ENCODE measurements around the gene RSPH9.
"Not testable (repeated sequence)": the region's sequence is repeated elsewhere in the genome, so short reads cannot be mapped to it uniquely, and the experiment has no call there.

Gene RSPH9

DNA sequence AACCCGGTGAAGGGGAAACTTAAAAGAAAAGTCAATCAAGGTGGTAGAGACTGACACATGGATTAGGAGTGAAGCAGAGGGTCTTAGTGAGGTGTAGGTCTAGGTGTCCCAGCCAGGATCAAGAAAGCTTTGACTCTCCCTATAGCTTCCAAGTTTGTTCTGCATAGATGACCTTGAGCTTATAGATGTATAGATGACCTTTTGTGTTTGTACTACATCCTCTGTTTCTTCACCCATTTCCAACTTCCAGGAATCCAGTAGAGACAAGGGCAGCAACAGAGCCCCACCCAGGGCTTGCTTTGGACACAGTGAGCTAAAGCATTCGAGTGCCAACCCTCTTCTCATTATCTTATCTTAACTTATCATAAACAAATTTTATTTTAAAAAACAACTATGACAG lies 44.6 kb downstream of the RSPH9 start:
- no peak for DNase-seq

DNA sequence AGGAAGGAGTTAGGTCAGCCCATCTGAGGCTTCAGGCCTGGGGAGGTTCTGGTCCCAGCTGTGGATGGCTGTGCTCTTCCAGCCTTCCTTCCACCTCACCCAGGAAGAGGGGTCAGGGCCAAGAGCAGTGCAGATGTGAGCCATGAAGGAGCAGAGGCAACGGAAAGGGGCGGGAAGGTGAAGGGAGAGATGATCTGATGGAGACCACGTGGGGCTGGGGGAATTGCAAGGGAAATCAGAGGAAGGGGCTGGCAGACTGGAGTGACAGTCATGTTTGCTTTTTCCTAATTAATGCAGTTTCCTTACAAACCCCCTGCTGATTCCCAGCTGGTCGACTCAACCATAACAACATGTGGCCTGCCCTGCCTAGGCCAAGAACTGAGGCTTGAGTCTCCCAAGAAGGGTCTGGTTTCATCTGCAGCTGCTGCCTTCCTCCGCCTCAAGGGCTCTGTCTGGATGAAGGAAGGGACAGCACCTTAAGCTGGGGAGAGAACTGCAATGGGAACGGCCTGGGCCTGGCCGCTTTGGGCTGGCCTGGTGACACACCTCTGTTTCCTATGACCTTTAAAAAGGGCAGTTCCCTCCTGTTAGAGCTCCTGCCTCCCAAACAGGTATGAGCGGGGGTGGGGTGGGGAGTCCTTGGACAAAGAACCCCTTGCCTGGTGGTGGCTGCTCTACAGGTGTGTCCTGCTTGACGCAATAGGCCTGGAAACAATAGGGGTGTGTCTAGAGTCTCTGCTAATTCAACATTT lies 50.6 kb downstream of the RSPH9 start:
- peak; percentile 90 for DNase-seq

DNA sequence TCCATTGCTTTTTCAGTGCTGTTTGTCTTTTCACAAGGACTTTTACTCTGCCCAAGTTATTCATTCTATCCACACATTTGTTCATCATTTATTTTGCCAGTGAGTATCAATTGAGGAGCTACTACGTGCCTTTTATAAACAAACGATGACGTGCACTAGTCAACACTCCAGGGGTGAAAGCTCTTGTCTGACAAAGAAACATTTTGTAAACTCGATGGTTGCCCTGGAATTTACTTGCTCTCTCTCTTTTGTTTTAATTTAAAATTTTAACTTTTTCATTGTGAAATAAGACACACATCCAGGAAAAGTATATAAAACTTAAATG lies 51.1 kb downstream of the RSPH9 start:
- no peak for DNase-seq

DNA sequence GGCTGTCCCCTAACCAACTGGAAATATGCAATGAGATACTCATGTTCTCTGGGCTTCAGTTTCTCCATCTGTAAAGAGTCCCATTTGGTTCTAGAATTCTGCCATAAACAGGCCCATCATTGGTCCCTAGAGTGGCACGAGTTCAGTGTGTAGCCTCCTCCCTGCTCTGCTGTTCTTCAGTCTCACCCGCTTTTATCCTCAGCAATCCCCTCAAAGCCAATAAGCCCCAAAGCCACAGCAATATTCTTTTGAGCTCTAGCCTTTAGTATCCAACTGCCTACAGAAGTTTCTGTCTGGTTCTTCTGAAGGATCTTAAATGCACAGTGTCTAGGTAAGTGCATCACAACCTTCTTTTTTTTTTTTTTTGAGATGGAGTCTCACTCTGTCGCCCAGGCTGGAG lies 52.6 kb downstream of the RSPH9 start:
- no peak for DNase-seq

DNA sequence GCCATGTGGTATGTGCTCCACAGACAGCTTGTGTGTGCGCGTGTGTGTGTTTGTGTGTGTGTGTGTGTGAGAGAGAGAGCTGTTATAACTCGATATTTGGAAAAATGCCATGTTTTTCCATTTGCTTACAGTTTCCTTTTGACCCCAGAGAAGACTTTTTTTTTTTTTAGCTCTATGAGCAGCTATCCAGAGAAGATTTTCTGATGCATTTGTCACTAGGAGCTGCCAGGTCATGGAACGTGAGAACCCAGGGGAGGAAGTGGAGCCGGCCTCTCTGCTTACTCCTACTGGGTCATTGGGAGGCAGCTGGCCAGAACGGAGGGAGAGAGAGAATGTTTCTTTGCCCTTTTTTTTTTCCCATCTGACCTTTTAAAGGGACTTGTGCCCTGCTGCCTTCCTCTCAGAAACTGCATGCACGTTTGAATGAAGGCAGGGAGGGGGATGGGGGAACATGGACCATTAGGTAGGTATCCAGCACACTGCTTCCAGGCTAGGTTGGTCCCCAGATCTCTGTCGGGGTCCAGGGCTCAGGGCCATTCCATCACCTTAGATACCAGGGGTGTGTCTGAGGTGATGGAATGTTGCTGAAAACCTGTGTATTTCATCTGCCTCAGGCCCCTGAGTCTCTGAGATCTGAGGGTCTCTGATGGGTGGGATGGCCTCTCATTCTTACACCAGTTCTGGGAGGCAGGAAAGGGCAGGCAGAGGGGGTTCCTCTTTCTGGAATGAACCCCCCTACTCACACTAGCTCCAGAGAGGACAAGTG lies 53.9 kb downstream of the RSPH9 start:
- DNase-seq, result no peak

DNA sequence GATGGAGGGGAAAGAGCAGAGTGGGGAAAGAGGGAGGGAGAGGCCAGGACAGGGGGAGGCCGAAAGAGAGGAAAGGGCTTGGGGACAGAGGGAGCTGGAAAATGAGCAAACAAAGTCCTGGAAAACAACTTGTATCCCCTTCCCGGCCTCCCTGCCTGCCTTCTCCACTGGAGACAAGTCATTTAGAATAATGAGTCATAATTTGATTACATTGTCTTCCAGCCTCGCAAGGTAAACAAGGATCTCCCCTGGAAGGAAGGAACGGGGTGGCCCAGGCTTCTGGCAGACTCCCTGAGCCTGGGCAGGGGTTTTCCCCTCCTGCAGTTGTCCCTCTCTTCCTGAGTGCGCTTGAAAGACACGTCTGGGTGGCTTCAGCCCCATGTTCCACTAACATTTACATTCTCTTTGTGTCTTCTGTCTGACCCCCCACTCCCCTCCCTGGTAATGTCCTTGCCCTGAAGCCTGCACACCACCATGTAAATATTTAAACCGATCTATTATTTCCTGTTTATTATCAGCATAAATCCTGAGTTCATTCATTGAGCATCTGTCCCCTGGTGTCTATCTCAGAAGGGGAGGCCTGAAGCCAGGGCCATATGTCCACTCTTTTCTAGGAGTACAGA lies 54.8 kb downstream of the RSPH9 start:
- DNase-seq, result peak; percentile 83

DNA sequence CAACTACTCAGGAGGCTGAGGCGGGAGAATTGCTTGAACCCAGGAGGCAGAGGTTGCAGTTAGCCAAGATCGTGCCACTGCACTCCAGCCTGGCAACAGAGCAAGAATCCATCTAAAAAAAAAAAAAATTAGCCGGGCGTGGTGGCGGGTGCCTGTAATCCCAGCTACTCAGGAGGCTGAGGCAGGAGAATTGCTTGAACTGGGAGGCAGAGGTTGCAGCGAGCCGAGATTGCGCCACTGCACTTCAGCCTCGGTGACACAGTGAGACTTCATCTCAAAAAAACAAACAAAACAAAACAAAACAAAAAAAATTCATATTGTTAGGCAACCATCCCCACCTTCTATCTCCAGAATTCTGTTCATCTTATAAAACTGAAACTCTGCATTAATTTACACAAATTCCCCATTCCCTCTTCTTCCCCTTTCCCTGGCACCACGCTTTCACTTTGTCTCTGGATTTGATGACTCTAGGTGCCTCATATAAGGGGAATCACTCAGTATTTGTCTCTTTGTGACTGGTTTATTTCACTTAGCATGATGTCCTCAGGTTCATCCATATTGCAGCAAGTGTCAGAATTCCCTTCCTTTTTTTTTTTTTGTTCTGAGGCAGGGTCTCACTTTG lies 56.2 kb downstream of the RSPH9 start:
- not testable (repeated sequence) for DNase-seq

DNA sequence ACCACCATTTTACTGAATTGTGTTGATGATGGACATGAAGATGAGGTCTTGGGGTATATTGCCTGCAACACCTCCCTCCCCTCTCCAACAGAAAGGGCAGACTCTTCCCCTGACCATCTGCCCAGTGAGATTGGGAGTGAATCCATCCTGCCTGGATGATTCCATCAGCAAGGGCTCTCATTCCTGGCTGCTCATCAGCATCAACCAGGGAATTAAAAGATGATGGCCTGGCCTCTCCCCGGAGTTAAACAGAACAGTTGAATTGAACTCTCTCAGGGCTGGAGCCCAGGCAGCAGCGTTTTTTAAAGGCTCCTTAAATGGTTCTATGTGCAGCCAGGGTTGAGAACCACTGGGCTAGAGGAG lies 57.3 kb downstream of the RSPH9 start:
- no peak for DNase-seq

DNA sequence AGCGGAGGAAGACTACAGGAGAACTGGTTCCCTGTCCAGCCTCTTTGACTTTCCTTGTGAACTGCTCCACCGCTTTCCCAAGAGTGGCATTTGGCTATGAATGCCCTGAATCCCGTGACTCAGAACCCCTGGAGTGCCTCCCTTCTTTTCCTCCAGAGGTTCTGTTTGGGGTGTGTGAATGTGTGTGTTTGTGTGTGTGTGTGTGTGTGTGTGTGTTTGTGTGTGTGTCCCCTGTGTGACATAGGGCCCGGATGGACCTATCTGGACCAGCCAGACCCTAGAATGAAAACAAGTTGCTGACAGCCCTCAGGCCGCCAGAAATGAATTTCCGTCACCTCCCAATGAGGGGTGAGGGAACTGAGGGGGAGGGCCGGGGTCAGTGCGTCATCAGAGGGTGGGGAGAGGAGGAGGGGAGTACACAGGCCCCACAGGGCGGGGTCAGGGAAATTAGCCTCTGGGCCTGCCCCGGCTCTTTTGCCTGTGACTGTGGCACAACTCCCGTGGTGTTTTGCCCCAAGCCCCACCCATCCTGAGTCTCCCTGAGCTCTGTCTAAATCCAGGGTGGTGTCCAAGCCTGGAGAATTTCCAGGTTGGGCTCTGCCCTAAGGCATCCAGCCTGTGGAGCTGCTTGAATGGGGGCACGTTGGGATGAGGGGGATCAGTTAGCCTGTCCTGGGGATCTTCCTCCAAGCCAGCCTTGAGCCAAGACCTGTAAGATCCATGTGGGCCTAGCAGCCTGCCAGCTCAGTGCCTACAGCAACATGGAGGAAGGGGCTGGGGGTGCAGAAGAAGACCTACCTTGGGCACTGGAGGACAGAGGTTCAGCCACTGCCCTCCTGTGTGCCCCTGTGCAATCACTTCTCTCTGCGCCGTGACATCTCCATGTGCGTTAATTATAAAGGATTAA lies 58.0 kb downstream of the RSPH9 start:
- DNase-seq, result peak; percentile 99

DNA sequence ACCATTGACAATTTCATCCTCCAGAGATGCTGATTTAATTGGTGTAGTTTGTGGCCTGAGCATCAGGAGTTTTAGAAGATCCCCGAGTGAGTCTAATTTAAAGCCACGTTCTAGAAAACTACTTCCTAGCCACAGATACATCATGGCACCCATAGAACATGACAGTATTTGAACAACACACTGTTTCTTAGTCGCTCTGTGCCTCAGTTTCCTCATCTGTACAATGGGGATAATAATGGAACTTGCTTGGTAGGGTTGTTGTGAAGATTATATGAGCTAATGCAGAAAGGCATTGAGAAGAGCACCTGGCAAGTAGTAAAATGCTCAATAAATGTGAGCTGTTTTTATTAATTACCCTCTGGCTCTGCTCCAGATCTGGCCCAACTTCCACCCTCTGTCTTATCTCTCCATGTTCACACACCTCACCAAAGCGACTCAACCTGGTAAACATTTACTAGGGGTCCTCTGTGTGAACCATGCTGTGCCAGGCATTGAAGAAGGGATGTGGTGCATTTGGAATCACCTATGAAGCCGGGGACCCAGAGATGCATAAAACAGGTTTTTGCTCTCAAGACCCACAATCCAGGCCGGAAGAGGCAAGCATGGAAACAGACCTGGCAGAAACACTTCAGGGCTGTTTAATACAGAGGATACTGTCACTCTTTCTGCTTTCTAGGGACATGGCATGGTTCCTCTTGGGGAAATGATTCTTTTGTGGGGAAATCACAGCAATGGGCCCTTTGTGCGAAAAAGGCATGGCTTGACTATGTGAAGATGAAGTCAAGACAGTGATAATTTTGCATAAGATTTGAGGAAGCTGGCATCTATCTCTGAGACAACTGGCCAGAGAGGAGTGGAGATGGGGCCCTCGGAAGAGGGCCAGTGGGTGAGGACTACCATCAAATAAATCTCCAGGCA lies 58.9 kb downstream of the RSPH9 start:
- peak; percentile 33 for DNase-seq

DNA sequence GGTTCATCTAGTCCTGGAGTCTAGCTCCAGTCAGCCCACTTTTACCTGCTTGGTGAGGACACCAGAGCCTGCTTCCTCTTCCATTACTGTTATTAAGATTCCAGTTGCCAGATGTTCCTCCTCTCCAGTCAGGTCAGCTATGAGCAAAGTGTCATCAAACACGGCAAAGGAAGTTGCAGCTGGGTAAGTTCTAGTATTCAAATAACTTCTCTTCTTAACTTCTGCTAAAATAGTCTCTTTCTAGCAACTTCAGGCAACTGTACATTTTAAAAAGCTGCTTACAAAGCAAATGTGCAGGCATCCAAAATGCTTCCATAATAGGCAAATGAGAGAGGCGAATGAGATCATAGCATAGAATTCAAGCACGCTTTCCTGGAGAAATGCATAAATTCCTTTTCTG lies 61.2 kb downstream of the RSPH9 start:
- no peak for DNase-seq

DNA sequence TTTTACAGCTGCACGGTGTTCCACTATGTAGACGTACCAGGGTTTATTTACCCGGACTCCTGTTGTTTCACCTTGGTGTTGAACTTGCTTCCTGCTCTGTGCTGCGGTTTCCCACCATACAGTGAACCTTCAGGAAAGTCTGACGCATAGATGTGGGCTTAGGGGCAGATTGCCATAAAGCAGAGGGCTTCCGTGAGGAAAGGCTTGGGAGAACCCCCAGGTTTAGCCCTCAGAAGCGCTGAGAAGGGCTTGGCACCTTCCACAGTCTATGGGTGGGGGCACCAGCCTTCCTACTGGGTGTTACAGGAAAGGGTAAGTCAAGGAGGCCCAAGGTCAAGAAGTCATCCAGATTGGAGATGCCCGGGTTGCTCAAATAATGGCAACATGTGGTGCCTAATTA lies 62.0 kb downstream of the RSPH9 start:
- no peak for DNase-seq

DNA sequence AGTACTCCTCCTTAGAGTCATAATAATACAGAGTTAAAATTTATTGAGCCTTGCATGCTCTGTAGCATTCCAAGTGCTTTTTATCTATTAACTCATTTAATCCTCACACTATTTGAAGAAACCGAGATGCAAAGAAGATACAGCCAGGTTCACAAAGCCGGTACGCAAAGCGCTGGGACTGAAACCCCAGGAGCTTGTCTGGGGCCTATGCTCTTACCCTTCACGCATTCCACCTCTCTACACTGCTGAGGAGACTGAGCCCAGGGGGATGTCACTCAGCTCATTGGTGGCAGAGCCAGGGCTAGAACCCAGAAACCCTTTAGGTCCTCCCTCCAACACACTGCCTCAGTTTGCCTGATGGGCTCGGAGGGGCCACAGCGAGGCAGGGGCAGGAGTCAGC lies 62.4 kb downstream of the RSPH9 start:
- no peak for DNase-seq

DNA sequence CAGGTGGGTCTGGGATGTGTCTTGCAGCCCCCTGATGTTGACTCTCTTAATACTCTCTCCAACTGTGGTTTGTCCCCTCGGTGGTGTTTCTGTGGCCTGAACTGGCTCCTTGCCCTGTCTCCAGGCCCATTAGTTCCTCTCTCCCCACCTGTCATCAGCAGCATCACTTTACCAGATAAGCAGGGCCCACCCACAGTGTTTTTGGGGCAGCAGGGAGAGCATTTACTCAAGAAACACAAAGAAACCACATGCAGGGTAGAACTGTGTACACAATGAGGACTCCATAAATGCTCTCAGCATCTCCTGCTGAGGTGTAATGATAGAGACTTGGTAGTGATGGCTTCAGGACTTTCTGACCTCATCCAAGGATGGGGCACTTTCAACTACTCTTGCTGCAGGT lies 62.9 kb downstream of the RSPH9 start:
- no peak for DNase-seq

DNA sequence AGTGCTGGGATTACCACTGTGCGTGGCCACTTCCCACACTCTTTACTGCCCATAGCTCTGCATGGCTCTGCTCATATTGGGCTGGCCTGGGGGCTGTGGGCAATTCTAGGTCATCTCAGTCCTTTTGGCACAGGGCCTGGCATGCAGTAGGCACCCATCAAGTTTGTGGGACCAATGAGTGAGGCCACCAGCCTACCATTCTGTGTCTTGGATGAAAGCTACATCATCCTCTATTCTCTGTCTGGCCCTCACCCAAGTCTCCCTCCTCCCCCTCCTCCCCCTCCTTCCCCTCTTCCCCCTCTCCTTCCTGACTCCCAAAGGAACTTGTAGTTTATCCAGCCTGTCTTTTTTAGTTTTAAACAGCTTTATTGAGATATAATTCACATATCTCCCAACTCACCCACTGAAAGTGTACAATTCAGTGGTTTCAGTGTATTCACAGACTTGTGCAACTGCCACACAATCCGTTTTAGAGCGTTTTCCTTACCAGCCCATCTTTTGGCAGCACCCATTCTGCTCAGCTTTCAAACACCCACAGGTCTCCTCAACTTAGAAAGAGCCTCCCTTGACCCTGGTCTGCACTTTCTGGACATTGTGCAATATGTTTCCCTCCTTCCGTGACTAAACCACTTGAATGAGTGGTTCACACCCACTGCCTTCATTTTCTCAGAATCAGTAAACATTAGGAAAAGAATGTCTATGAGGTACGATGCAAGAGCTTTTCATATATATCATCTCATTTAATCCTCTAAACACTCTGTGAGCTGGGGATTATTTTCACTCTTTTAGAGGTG lies 64.2 kb downstream of the RSPH9 start:
- no peak for DNase-seq

DNA sequence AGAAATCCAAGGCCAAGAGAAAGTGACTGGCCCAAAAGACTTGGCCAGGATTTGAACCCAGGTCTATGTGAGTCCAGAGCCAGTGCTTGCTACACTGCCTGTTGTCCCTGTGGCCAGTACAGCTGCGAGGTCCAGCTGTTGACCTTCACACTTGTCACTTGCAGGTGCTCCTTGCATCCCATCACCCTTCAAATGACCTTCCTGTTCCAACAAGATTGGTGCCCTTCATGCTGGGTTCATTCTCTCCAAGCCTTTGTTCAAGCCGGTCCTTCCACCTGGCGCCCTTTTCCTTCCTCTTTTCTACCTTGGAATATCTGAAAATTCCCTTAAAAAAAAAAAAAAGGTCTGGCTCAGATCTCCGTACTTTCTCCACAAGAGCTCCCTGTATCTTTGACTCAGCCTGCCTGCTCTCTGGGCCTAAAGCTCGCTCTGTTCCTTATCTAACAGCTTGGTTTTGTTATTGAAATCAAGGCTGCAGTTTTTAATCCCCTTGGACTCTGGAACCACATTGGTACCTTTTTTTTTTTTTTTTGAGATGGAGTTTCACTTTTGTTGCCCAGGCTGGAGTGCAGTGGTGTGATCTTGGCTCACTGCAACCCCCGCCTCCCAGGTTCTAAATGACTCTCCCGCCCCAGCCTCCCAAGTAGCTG lies 64.9 kb downstream of the RSPH9 start:
- no peak for DNase-seq

DNA sequence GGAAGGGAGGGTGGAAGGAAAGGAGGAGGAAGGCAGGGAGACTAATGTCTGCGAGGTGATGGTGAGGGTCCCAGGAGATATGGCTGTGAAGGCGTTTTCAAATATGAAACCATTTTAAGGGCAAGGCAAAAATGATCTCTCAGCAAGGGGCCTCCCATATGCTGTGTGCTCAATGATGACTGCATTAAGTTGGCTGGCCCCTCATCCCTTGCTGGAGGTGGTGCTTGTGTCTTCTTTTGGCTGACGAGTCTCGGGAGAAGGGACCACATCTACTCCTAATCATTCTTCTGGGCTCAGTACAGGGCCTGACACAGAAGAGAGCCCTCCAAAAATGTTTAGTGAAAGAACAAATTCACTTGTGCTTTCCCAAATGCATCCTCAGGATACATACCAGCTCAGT lies 65.7 kb downstream of the RSPH9 start:
- DNase-seq, result no peak

DNA sequence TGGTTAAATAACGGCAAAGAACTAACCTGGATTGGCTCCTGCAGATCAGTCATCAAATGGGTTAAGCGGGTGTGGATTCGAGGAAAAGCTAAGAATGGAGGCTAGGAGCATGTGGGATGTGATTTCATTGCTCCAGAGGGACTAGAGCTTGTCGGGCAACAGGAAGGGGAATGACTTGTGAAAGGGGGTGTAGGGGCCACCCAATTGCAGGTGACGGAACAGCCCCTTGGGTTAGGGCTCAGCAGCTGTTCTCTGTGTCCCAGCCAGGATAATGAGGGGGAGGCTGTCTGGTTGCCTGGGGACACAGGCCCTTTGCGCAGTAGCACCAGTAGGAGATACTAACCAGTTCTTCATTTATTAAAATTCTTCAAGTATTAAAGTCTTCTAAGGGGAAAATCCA lies 67.7 kb downstream of the RSPH9 start:
- no peak for DNase-seq

DNA sequence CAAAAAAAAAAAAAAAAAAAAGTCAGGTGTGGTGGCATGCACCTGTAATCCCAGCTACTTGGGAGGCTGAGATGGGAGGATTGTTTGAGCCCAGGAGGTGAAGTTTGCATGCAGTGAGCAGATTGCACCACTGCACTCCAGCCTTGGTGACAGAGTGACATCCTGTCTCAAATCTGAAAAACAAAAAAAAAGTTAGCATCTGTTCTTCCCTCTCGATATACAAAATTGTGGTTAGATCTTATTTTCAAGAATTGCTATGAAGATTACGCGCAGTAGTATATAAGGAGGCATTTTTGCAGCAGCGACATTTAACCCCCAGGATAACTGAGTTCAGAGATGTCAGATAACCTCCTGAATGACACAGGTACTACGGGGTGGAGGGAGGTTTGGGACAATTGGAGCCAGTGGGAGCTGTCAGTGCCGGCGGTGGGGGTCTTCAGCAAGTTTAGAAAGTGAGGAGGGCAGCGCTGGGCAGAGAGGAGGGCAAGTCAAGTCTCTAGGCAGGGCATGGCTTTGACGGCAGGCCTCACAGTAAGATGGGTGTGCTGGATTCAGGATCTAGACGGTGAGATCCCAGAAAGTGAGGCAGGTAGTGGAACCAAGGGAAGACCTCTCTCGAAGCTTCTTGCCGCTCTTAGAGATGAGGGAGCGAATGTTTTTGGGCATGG lies 68.9 kb downstream of the RSPH9 start:
- DNase-seq, result no peak

Data from DMS153 (cell line).